HG02884 (cell line): Measurements from ENCODE around the gene NDC80.

Source experiments
- ATAC-seq: cut with Tn5 transposase; IDR thresholded peaks from one replicate; pipeline ENCODE4 v1.9.1; 2021; ENCODE audit warnings: mild to moderate bottlenecking, moderate library complexity; ENCODE audit not compliant: unreplicated experiment

The NDC80 gene

GRCh38 chr18:2662990-2663389 lies 91.6 kb downstream of the NDC80 start:
- no peak for ATAC-seq
